RWPE1 (cell line): ENCODE results near the gene KCNH1.

Source experiments
- CTCF ChIA-PET: fragments of 350-600 bp; sonication (Branson Sonifier 250); formaldehyde crosslinking; extraction: SDS; loops from one replicate; lab custom pipeline; 2021; lab: Yijun Ruan, JAX
- POLR2A ChIA-PET: fragments of 400-600 bp; formaldehyde crosslinking; extraction: SDS; loops from one replicate; lab custom pipeline; 2020; ENCODE audit warnings: antibody characterized with exemption; ENCODE audit not compliant: low non-redundant PET; lab: Yijun Ruan, JAX
- DNase-seq: peaks from one replicate; pipeline ENCODE4 v3.0.0; 2012; ENCODE audit warnings: low spot score
- H3K27ac ChIP-seq: fragments of 450-650 bp; 2 replicates; pipeline ENCODE4 v1.5.1; 2017
- CTCF ChIP-seq: fragments of 450-650 bp; conservative IDR thresholded peaks from 2 replicates; pipeline ENCODE4 v1.5.1; 2017; ENCODE audit warnings: low read depth, mild to moderate bottlenecking

Gene KCNH1

GRCh38 chr1:210653771-210654170 lies 480.2 kb downstream of the KCNH1 start:
- CTCF ChIA-PET: no interaction called here
- DNase-seq: no peak
- no peak overlapping the region for H3K27ac ChIP-seq
- POLR2A ChIA-PET: no interaction called here
- no peak for TF ChIP-seq CTCF

GRCh38 chr1:210652329-210652954 lies 481.5 kb downstream of the KCNH1 start:
- DNase-seq: no peak
- no peak overlapping the region for H3K27ac ChIP-seq
- POLR2A ChIA-PET: no interaction called here
- no peak for TF ChIP-seq CTCF
- CTCF ChIA-PET: interaction anchor here (0.6 kb wide), 1 partner anchor 559 kb away, joined by 3 read pairs; no protein-coding TSS in a partner anchor

- ChIA-PET CTCF (no interaction called here), POLR2A (no interaction called here)
- no peak for DNase-seq
- H3K27ac ChIP-seq: no peak overlapping the region
- TF ChIP-seq CTCF: no peak
Observed at GRCh38 chr1:210650403-210650802, 483.5 kb downstream of the KCNH1 start.

GRCh38 chr1:210648588-210649269 lies 485.2 kb downstream of the KCNH1 start:
- no peak for DNase-seq
- no peak for TF ChIP-seq CTCF
- CTCF ChIA-PET: interaction anchor here (0.6 kb wide), 1 partner anchor 35 kb away, joined by 5 read pairs; no protein-coding TSS in a partner anchor
- H3K27ac ChIP-seq: no peak overlapping the region
- POLR2A ChIA-PET: no interaction called here

GRCh38 chr1:210647406-210648333 lies 486.3 kb downstream of the KCNH1 start:
- H3K27ac ChIP-seq: no peak overlapping the region
- no peak for DNase-seq
- ChIA-PET POLR2A (no interaction called here), CTCF (interaction anchor here (0.6 kb wide), 1 partner anchor 9 kb away, joined by 3 read pairs; no protein-coding TSS in a partner anchor)
- TF ChIP-seq CTCF: no peak

GRCh38 chr1:210646258-210646616 lies 487.7 kb downstream of the KCNH1 start:
- no peak for TF ChIP-seq CTCF
- no peak for DNase-seq
- H3K27ac ChIP-seq: no peak overlapping the region
- CTCF ChIA-PET: no interaction called here
- POLR2A ChIA-PET: no interaction called here
